PFSK-1 (cell line): ENCODE measurements around the gene DLG3. TPM values are rescaled to one million over a fixed set of nuclear protein-coding genes. Genes with fewer than 3 reads are reported as not detected.

Source experiments
- FOXP2 ChIP-seq: optimal IDR thresholded peaks from 2 replicates; pipeline ENCODE3; 2011; ENCODE audit warnings: borderline replicate concordance, control low read depth, inconsistent platforms; ENCODE audit not compliant: insufficient read depth; ENCODE audit errors: extremely low read length, extremely low read depth
- POLR2AphosphoS5 ChIP-seq: IDR thresholded peaks from 2 replicates; pipeline ENCODE4 v1.6.1; 2012; ENCODE audit warnings: low read depth, mild to moderate bottlenecking, control low read depth, low read length, moderate library complexity
- SIN3A ChIP-seq: IDR thresholded peaks from 2 replicates; pipeline ENCODE4 v1.6.1; 2012; ENCODE audit warnings: mild to moderate bottlenecking, low read length, moderate library complexity, borderline replicate concordance; ENCODE audit not compliant: insufficient read depth
- TAF1 ChIP-seq: IDR thresholded peaks from 2 replicates; pipeline ENCODE4 v1.6.1; 2012; ENCODE audit warnings: low read length, control low read depth, borderline replicate concordance; ENCODE audit not compliant: insufficient read depth
- polyA plus RNA-seq: library from polyadenylated mRNA; unstranded; fragments of >200 nt; gene quantifications from one replicate; pipeline ENCODE4 v1.2.1, GENCODE V29; 2012; ENCODE audit warnings: low read depth, missing spikeins; ENCODE audit not compliant: insufficient read length
- TF ChIP-seq, protein P1 (sequence below), 2 experiments: IDR thresholded peaks; 2 replicates each; pipeline versions ENCODE4 v1.6.1 to v1.8.0; 2011 to 2012; ENCODE audit warnings: low read depth in 2 of 2, low read length in 2 of 2, control low read depth in 1 of 2, inconsistent platforms in 1 of 2, mild to moderate bottlenecking in 1 of 2, moderate library complexity in 1 of 2; ENCODE audit not compliant: insufficient read depth in 1 of 2

DLG3 gene
- polyA plus RNA-seq = 5.0 TPM

DNA sequence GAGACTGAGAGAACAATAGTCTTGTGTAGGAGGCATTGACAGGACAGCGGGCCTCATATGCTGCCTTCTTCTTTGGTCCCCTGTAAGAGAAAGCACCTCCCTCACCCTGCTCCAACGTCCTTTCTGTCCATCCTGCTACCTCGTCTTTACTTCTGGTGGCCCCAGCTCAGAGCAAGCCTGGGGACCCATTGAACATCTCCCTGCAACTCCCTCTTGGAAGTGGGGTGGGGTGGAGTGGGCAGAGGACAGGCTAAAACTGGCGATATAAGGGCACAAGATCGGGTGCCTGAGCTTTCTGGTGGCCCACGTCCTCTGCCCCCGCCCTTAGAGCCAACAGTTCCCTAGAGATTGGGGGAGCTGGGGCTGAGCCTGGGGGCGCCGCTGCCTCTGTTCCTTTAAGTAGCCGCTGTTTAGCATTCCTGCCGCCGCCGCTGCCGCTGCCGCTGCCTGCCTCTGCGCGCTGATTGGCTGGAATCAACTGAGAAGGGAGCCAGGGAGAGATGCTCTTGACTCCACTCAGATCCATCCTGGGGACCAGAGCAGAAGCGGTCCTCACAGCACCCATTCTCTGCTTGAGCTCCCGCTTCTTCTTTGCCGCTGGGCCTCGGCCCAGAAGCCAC, at the start of gene DLG3:
DLG3 (plus strand) TSS at position 510 of the 620 bp plus-strand sequence. CDS start 367 bp downstream, outside the sequence.
- TF ChIP-seq, protein P1, sequence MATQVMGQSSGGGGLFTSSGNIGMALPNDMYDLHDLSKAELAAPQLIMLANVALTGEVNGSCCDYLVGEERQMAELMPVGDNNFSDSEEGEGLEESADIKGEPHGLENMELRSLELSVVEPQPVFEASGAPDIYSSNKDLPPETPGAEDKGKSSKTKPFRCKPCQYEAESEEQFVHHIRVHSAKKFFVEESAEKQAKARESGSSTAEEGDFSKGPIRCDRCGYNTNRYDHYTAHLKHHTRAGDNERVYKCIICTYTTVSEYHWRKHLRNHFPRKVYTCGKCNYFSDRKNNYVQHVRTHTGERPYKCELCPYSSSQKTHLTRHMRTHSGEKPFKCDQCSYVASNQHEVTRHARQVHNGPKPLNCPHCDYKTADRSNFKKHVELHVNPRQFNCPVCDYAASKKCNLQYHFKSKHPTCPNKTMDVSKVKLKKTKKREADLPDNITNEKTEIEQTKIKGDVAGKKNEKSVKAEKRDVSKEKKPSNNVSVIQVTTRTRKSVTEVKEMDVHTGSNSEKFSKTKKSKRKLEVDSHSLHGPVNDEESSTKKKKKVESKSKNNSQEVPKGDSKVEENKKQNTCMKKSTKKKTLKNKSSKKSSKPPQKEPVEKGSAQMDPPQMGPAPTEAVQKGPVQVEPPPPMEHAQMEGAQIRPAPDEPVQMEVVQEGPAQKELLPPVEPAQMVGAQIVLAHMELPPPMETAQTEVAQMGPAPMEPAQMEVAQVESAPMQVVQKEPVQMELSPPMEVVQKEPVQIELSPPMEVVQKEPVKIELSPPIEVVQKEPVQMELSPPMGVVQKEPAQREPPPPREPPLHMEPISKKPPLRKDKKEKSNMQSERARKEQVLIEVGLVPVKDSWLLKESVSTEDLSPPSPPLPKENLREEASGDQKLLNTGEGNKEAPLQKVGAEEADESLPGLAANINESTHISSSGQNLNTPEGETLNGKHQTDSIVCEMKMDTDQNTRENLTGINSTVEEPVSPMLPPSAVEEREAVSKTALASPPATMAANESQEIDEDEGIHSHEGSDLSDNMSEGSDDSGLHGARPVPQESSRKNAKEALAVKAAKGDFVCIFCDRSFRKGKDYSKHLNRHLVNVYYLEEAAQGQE (IDR thresholded peaks at IDR 0.05; ENCODE audit: insufficient read depth in 1 of 2, low read depth in 2 of 2, low read length in 2 of 2) = no peak
- TF ChIP-seq SIN3A (no peak), POLR2AphosphoS5 (no peak), TAF1 (no peak), FOXP2 (no peak)

DNA sequence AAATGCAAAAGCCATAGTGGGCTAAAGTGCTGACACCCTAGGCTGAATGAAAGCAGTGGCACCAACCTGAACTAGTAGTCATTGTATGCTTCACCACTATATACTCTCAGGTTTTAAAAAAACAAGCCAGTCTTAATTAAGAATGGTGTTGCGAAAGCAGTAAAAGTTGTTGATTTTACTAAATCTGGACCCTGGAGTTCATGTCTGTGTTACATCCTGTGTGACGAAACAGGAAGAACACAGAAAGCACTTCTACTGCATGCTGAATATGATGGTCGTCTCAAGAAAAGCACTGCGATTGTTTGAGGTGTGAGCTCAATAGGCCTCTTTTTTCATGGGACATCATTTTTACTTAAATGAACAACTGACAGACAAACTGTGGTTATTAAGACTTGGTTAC, 45.7 kb upstream of the DLG3 start:
- no peak for TF ChIP-seq FOXP2

DNA sequence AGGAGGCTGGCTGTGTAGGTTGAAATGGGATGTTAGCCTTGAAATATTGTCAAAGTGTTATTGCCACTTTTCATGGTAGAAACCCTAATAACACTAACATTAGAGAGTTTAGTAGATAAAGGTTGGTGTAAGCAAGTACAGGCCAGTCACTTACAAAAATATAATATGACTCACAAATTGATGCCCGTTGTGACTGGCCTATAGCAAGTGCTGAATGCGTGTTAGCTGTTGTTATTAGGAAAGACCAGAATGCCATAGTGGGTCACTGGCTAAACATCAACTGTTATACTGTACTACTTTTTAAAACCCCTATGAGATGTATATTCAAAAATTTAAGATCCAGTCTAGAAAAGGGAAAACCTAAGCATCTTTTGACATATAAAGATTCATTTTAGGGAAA, 41.9 kb upstream of the DLG3 start:
- TF ChIP-seq FOXP2 (no peak), POLR2AphosphoS5 (no peak), TAF1 (no peak), SIN3A (no peak)
- TF ChIP-seq, protein P1 (IDR thresholded peaks at IDR 0.05; ENCODE audit: insufficient read depth in 1 of 2, low read depth in 2 of 2, low read length in 2 of 2) = no peak

GRCh38 chrX:70405003-70405402, 39.6 kb upstream of the DLG3 start:
- TF ChIP-seq, protein P1 (IDR thresholded peaks at IDR 0.05; ENCODE audit: insufficient read depth in 1 of 2, low read depth in 2 of 2, low read length in 2 of 2) = no peak
- TF ChIP-seq POLR2AphosphoS5 (no peak), FOXP2 (no peak), TAF1 (no peak), SIN3A (no peak)

- TF ChIP-seq TAF1 (no peak), SIN3A (no peak), FOXP2 (no peak), POLR2AphosphoS5 (no peak)
- TF ChIP-seq, protein P1 (IDR thresholded peaks at IDR 0.05; ENCODE audit: insufficient read depth in 1 of 2, low read depth in 2 of 2, low read length in 2 of 2) = no peak
These were observed 33.7 kb upstream of the DLG3 start for GRCh38 chrX:70410921-70411320.
